ENCODE measurements around the gene MADD.
A peak's percentile ranks its signal among the peaks of the same experiment; 100 is the strongest.

Gene MADD

GRCh38 chr11:47338396-47339241 lies 68.7 kb downstream of the MADD start:
- no peak for DNase-seq (ENCODE audit: low read depth in 2 of 2)

- DNase-seq (ENCODE audit: low read depth in 2 of 2), result no peak
Measured at GRCh38 chr11:47340010-47340409, 70.1 kb downstream of the MADD start.

- no peak for DNase-seq (ENCODE audit: low read depth in 2 of 2)
Measured at GRCh38 chr11:47340980-47341775, 71.2 kb downstream of the MADD start.

GRCh38 chr11:47342036-47342803 lies 72.3 kb downstream of the MADD start:
- DNase-seq (ENCODE audit: low read depth in 2 of 2), result no peak

GRCh38 chr11:47342854-47343253 lies 72.9 kb downstream of the MADD start:
- no peak for DNase-seq (ENCODE audit: low read depth in 2 of 2)

GRCh38 chr11:47345890-47346563 lies 76.1 kb downstream of the MADD start:
- DNase-seq (ENCODE audit: low read depth in 2 of 2), result no peak

- no peak for DNase-seq (ENCODE audit: low read depth in 2 of 2)
Measured at GRCh38 chr11:47347137-47347536, 77.2 kb downstream of the MADD start.

- no peak for DNase-seq (ENCODE audit: low read depth in 2 of 2)
Measured at GRCh38 chr11:47348131-47348802, 78.3 kb downstream of the MADD start.

- DNase-seq (ENCODE audit: low read depth in 2 of 2), result no peak
Measured at GRCh38 chr11:47348859-47349258, 78.9 kb downstream of the MADD start.

- DNase-seq (ENCODE audit: low read depth in 2 of 2), result no peak
Measured at GRCh38 chr11:47349521-47350095, 79.7 kb downstream of the MADD start.

GRCh38 chr11:47350315-47350714 lies 80.4 kb downstream of the MADD start:
- no peak for DNase-seq (ENCODE audit: low read depth in 2 of 2)

GRCh38 chr11:47351156-47352126 lies 81.5 kb downstream of the MADD start:
- no peak for DNase-seq (ENCODE audit: low read depth in 2 of 2)

- DNase-seq (ENCODE audit: low read depth in 2 of 2), result no peak
Measured at GRCh38 chr11:47352556-47352955, 82.6 kb downstream of the MADD start, which contains the start of gene MYBPC3. TSS of gene MYBPC3 (minus strand) at chr11:47352702. CDS start at chr11:47352647, 55 bp downstream.

- DNase-seq (ENCODE audit: low read depth in 2 of 2), result no peak
Measured at GRCh38 chr11:47353978-47354774, 84.2 kb downstream of the MADD start.

- DNase-seq (ENCODE audit: low read depth in 2 of 2), result no peak
Measured at GRCh38 chr11:47354913-47355282, 85.0 kb downstream of the MADD start.

GRCh38 chr11:47355283-47356128 lies 85.6 kb downstream of the MADD start:
- DNase-seq (ENCODE audit: low read depth in 2 of 2), result peak; percentile 64 to 66

GRCh38 chr11:47356129-47356997 lies 86.4 kb downstream of the MADD start:
- no peak for DNase-seq (ENCODE audit: low read depth in 2 of 2)

All from fibroblast of skin of left biceps (primary cell).